GM19193 (cell line): Measurements from ENCODE around the gene GSTCD.

Source experiments
- POLR2A ChIP-seq: IDR thresholded peaks from 4 replicates; pipeline ENCODE4 v1.6.1; 2011; ENCODE audit not compliant: insufficient read depth, insufficient read length; ENCODE audit errors: extremely low read depth

The GSTCD gene

GRCh38 chr4:105780176-105780575, 71.6 kb downstream of the GSTCD start:
- no peak for TF ChIP-seq POLR2A

GRCh38 chr4:105784761-105785160, 76.2 kb downstream of the GSTCD start:
- TF ChIP-seq POLR2A, result no peak

DNA sequence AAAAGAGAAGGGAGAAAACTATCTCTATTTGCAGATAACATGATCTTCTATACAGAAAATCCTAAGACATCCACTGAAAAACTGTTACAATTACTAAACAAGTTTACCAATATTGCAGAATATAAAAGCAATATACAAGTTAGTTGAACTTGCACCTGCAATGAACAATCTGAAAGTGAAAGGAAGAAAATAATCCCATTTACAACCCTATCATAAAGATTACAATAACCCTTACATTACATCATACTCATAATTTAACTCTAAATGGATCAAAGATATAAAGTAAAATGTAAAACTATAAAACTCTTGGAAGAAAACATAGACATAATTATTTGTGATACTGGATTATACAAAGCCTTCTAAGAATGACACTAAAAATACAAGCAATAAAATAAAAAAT, 77.2 kb downstream of the GSTCD start:
- no peak for TF ChIP-seq POLR2A

GRCh38 chr4:105786748-105787147, 78.2 kb downstream of the GSTCD start:
- no peak for TF ChIP-seq POLR2A

GRCh38 chr4:105797225-105797624, 88.6 kb downstream of the GSTCD start:
- no peak for TF ChIP-seq POLR2A

DNA sequence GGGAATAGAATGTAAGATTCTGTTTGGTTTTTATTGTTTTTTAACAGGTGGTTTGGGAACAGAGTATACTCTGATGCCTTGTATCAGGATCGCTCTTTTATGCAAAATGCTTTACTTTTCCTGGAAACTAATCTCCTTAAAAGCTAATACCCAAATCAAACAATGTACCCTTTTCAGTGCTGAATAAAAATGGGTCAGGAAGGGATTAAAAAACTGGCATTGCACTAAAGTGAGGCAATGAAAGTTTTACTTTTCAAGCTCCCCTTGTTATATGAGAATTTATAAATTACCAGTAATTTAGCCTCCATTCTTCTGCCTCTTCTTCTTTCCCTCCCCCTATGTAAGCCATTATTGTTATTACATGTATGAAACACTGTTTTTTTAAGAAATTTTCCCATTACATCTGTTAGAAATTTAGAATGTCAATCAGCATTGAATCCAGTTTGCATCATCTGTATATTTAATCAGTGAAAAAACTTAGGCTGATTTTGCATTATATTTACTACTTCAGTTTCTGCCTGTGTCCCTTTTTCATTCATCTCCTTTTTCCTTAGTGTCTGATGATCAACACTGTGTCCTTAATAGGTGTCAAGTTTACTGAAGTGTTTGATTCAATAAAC, 97.0 kb downstream of the GSTCD start:
- TF ChIP-seq POLR2A, result no peak

DNA sequence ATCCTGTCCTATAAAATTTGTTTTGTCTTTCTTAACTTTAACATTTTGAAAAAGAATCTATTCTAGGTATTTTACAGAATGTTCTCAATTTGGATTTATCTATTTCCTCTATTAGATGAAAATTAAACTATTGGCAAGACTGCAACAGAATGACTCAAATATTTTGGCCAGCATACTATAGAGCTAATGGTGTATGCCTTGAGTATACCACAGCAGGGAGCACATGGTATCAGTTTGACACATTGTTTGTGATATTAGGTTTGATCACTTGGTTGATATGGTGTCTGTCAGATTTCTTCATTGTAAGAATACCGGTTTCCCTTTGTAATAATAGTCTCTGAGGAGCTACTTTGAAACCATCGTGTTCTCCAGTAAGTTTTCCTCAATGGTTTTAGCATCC, 98.9 kb downstream of the GSTCD start:
- TF ChIP-seq POLR2A, result no peak

GRCh38 chr4:105808030-105808749, 99.6 kb downstream of the GSTCD start:
- TF ChIP-seq POLR2A, result no peak

DNA sequence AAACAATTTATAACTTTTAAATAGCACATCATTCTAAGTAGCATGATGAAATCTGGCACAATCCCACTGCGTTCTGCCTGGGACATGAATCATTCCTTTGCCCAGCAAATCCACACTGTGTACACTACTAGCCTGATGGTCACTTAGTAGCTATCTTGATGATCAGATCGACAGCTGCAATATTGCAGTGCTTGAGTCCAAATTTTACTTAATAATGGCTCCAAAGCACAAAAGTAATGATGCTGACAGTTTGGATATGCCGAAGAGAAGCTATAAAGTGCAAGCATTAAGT, 100.1 kb downstream of the GSTCD start:
- TF ChIP-seq POLR2A, result no peak

DNA sequence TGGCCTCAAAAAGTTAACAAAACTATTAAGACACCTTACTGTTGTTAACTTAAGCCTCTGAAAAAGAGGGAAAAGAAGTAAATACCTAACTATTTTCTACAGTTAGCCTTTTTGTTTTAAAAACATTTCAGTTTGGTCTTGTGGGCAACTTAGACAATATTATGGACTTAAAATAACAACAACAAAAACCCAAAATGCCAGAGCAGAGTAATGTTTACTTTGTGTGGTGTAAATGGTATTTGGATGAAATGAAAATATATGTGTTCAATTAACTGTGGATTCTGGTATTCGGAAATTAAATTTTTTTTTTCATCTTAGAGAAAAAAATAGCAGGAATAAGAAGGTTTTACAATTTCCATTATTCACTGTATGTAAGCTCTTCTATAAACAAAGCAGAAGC, 107.1 kb downstream of the GSTCD start:
- no peak for TF ChIP-seq POLR2A

DNA sequence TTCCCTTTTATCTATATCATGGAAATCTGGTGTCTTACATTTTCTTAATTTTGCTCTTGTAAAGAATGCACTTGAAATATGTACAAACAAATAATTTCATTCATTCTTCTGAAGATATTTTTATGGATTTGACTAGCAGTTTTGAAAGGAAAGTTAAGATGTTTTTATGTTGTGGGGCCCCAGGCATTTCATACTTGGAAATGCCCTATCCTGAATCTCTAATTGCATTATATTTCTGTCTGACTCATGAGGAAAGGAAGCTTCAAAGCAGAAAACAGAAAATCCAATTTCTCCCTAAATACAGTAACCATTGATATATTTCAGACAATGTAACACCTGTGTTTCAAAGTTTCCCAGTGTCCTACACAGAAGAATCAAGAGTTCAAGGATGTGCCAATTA, 113.5 kb downstream of the GSTCD start:
- no peak for TF ChIP-seq POLR2A

GRCh38 chr4:105828074-105828473, 119.5 kb downstream of the GSTCD start:
- TF ChIP-seq POLR2A, result no peak

DNA sequence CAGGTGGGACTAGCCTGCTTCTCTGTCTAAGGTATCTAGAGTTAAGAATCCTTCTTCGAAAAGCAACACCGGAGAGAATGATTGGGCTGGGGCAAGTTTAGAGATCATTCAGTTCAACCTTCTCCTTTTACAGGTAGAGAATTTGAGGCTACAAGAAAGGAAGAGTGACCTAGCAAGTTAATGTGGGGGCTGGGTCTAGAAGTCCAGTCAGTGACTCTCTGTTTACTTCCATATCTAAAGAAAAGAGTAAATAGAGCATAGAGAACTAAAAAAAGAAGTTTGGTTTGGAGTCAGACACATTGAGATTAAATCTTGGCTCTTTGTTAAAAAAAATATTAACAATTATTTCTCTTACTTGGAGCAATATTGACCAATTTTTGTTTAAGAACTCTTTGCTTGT, 122.6 kb downstream of the GSTCD start:
- TF ChIP-seq POLR2A, result no peak

DNA sequence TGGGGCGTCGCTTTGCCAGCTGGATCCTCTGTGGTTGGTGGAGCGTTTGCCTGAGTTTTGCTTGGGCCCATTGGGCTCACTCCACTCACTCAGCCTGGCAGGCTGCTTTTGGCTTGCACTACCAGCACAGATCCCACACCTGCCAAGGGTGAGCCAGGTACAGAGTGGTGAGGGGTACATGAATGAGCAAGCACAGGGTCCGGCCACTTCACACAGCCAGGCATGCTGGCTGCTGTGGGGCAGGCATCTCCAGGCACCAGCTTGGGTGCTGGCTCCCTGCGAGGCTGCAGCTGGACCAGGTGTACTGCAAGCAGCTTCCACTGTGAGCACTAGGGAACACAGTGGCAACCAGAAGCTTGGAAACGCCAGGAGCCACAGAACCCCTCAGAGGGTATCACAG, 126.6 kb downstream of the GSTCD start:
- TF ChIP-seq POLR2A, result no peak

GRCh38 chr4:105836537-105836936, 128.0 kb downstream of the GSTCD start:
- no peak for TF ChIP-seq POLR2A

GRCh38 chr4:105837037-105837436, 128.5 kb downstream of the GSTCD start:
- TF ChIP-seq POLR2A, result no peak

DNA sequence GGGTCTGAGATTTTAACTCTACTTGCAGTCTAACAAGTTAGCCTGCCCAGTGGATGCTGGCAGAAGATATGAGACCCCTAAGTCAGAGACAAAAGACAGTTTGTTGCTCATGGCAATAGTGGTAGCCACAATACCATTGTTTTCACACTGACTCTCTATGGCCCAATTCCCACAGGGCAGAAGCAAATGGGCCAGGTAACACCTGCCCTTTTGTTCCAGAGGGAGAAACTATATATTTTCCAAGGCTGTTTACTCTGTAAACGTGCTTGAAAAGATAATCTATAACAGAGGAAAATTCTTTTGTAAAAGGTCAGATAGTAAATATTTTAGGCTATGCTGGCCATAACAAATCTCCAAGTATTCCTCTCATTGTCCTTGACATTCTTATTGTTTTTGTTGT, 129.5 kb downstream of the GSTCD start:
- TF ChIP-seq POLR2A, result no peak

- no peak for TF ChIP-seq POLR2A
Measured at GRCh38 chr4:105840426-105841174, 132.0 kb downstream of the GSTCD start.
